Stimulated activated CD8-positive, alpha-beta memory T cell treated with anti-CD3 and anti-CD28 coated beads, Interleukin-12 subunit alpha, Interleukin-12 subunit beta, amount 100 ng/mL, for 24 hours (primary cell): ENCODE measurements around the gene C2CD4C.
"Not testable (repeated sequence)": the region's sequence is repeated elsewhere in the genome, so short reads cannot be mapped to it uniquely, and the experiment has no call there.

Experiments used
- DNase-seq: peaks from one replicate; pipeline ENCODE4 v3.0.0-alpha.2; 2020; ENCODE audit errors: extremely low read depth

The C2CD4C gene

DNA sequence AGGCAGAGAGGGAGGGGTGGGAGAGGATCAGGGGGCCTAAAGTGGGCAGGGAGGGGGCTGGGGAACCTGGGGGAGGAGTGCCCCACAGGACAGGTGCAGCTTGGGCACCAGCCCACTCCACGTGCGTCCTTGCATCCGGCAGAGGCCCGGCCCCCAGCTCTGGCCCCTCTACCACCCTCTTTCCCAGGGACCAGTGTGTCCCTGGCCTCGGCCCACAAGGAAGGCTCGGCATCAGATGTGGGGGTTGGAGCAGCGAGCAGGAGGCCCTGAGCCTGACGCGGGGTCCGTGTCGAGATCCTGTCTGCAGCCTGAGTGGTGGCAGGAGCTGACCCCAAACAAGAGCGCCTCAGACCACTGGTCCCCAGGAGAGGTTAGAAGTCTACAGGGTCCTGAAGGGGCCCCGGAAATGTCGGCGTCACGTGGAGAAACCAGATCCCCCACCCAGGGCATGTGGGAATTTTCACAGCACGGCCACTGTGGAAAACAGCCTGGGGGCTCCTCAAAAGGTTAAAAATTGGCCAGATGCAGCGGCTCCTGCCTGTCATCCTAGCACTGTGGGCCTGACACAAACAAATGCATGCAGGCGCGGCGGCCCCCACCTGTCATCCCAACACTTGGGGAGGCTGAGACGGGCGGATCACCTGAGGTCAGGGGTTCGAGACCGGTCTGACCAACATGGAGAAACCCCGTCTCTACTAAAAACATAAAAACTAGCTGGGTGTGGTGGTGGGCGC, 30.4 kb upstream of the C2CD4C start:
- DNase-seq: no peak

DNA sequence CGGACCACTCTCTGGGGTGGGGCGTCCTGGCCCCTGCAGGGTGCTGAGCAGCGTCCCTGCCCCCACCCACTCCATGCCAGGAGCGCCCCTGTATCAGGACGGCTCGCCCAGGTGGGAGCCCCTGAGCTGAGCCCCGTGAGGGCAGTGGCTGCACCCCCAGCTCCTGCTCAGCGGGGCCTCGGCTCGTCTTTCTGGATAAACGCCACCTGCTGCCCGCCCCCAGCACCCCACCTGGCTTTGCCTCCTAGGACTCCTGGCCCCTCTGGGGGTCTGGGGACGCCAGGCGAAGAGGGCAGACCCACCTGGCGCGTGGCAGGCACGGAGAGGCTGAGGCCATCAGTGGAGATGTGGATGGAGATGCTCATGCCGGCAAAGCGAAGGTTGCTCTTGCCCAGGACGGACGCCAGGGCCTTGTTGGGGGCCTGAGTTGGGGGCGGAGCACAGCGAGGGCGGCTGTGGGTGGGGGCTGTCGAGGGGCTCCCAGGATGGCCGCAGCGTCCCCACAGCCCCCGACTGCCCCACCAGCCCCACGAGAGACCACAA, 29.5 kb upstream of the C2CD4C start:
- no peak for DNase-seq

DNA sequence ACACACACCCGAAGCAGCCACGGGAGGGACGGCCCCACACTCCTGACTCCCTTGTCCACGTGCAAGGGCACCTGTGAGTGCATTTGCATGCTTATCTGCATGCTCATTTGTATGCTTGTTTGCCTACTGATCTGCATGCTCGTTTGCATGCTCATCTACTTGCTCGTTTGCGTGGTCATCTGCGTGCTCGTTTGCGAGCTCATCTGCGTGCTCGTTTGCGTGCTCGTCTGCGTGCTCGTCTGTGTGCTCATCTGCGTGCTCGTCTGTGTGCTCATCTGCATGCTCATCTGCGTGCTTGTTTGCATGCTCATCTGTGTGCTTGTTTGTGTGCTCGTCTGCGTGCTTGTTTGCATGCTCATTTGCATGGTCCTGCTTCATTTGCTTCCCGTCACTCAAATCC, 28.1 kb upstream of the C2CD4C start:
- DNase-seq: no peak

DNA sequence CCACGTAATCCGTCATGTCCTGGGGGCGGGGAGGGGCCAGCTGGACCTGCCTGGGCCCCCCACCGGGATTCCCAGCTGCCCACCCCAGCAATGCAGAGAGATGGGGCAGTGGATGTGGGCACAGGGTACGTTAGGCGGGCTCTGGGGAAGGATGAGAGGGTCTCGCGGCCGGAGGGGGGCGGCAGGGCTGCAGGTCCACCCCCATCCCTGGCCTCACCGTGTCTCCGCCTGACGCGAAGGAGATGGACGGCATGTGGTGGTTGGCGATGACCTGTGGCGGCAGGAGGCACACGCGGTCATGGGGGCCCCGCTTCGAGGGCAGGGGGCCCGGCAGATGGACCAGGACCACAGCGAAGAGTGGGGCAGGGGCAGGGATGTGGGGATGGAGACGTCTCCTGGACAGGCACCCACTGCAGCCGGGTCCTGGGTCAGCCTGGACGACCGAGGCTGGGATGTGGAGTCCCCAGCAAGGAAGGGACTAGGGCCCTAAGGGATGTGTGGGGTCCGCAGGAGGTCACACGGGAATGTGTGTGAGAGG, 27.5 kb upstream of the C2CD4C start:
- DNase-seq: no peak

DNA sequence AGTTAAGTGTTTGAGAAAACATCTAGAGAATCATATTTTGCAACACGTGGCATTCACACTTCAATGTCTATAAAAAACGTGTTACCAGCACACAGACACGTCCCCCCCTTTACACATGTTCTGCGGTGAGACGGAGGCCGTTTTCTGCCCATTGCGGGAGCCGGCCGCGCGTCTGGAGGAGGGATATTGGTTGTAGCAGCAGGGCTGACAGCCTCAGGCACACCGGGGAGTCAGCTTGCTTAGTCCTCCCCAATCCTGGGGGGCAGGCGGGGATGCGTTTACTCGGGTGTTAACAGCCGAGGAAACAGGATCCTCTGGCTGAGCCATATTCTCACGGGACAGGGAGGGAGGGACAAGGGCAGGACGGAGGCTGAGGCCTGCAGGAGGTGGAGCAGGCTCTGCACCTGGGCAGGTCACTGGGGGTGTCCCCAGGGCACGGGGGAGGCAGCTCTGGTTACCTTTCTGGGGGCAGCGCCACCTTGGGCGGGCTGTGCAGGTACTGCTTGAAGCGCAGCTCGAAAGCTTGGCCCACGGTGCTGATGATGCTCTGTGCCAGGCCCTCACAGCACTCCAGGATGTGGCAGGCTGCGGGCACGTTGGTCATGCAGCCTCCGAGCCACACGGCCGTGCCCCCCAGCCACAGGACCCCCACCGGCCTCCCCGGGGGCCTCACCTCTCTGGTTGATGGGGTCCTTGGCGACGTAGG, 26.9 kb upstream of the C2CD4C start:
- no peak for DNase-seq

DNA sequence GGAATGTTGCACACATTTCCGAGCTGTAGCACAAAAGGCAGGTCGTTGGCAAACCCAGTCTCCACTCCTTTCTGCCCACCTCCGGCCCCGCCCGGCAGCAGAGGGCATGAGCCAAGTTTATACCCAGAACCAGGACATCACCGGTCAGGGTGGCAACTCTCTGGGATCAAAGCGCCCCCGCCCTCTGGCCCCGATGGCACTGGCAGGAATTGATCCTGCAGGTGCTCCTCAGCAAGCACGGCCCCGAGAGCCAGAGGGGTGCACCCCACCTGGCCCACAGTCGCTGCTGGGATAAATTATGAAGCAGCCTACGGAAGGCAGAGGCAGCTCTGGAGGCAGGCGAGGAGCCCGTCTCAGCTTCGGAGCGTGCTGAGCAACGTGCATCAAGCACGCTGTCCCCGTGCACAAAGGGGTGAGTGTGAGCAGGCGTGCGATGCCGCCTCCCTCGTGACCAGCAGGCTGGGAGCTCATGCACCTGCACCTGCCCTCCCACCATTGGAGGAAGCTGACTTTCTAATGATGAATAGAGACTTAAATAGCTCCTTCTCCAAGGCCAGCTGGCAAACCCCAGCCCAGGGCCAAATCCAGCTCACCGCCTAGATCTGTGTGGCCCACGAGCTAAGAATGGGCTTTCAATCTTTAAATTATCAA, 26.2 kb upstream of the C2CD4C start:
- DNase-seq: no peak

DNA sequence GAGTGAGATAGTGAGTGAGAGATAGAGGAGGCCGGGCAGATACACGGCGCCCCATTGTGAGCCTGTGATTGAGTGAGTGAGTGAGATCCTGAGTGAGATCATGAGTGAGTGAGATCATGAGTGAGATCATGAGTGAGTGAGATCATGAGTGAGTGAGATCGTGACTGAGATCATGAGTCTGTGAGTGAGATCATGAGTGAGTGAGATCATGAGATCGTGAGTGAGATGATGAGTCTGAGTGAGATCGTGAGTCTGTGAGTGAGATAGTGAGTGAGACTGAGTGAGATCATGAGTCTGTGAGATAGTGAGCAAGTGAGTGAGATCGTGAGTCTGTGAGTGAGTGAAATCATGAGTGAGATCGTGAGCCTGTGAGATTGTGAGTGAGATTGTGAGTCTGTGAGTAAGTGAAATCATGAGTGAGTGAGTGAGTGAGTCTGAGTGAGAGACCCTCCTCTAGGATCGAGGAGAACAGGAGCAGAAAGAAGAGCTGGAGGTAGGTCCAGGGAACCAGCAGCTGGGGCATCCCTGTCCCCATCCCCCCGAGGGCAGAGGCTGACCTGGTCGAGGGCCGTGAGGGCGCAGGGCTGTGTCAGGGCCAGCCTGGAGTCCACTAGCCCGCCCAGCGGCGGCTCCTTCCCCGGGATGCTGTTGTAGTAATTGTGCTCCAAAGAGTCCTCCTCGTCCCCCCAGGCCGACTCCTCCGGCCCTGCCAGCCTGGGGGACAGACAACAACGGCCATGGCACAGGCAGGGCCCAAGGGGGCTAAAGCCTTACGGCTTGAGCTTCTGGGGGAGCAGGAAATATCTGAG, 25.4 kb upstream of the C2CD4C start:
- DNase-seq: no peak

DNA sequence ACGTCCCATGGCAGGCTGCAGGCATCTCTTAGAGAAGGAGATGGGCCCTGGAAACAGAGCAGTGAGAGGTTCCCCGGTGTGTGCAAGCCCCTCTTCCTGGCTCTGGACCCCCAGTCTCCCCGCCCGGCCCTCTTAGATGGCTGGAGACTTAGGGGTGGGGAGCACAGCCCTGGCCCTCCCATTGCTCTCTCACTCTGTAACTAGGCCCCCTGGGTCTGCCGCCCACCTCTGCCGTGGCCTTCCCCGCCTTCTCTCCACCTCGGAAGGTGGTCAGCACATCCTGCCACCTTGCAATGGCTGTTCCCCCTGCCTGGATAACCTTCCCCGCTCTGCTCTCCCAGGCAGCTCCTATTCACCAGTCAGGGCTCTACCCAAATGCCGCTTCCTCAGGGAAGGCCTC, 21.8 kb upstream of the C2CD4C start:
- no peak for DNase-seq

DNA sequence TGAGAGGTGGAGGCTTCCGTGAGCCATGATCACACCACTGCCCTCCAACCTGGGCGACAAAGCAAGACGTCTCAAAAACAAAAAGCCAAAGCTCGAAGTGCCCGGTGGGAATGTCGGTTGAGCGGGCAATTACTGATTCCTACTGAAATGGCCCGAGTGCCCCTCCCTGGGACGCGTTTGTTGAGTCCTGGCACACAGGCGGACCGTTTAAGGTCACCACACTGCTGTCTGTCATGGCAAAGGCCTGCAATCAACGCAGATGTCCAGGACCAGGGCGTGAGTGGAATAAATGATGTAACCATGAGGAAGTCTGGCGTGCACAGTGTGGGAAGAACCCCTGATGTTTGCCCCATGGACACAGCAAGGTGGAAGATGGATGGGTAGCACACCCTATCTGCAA, 19.2 kb upstream of the C2CD4C start:
- DNase-seq: no peak

DNA sequence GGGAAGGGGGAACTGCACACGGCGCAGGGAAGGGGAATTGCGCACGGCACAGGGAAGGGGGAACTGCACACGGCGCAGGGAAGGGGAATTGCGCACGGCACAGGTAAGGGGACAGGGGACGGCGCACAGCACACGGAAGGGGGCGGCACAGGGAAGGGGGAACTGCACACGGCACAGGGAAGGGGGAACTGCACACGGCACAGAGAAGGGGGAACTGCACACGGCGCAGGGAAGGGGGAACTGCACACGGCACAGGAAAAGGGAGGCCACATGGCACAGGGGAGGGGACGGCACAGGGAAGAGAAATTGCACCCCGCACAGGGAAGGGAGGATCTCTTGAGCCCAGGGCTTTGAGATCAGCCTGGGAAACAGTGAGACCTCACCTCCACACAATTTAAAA, 18.7 kb upstream of the C2CD4C start:
- DNase-seq: not testable (repeated sequence)

DNA sequence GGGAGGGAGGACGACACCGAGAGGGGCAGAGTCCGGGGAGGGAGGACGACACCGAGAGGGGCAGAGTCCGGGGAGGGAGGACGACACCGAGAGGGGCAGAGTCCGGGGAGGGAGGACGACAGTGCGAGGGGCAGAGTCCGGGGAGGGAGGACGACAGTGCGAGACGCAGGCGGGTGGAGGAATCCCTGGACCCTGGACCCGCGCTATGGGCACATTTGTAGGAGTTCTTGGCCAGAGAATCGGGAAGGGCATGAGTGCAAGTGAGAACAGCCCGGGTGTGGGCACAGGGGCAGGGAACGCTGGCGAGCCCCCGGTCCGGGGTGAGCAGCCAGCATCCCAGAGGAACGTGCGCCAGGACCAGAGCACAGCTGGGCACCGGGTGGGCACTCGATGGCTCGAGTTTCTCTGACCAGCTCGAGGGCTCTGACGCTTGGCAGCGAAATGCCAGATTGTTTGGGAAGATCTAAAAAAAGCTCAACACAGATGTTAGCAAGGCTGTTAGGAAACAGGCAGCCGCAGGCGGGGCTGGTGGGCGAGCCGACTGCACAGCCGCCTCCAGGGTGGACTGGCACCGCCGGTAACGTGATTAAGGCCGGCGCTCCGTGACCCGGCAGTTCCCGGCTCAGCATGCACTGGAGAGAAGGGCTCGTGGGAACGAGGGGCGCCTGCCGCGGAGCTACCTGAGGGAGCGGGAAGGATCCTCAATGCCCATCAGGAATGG, 17.9 kb upstream of the C2CD4C start:
- DNase-seq: no peak

DNA sequence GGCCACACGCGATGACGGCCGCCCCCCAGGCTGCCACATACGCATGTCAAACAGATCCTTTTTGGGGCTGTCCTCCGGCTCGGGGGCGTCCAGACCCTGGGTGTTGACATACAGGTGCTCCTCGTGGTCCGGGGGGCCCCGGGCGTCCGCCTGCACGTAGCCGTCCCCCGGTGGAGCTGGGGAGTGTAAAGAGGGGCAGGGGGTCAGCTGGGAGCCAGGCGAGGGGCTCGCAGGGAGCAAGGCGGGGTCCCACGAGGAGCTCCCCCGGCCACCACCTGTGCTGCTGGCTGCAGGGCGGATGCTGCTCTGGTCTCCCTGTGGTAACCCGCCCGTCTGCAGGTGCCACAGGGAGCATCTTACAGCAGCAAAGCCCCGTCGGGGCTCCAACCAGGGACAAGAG, 16.1 kb upstream of the C2CD4C start:
- DNase-seq: no peak

DNA sequence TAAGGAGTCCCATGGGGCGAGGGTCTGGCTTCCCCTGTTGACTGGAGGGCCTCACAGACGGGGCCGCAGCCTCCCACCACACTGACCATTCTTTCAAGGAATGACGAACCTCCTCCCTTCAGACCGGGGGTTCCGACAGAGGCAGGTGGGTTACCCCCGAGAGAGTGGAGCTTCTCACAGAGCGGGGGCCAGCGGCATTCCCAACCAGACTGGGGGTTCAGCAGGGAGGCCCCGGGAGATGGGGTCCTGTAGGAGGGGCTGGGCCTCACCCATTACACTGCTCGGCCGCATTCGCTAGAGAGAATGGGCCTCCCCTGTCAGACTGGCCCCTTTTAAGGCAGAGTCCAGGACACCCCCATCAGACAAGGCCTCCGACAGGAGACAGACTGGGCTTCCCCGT, 15.6 kb upstream of the C2CD4C start:
- DNase-seq: no peak

DNA sequence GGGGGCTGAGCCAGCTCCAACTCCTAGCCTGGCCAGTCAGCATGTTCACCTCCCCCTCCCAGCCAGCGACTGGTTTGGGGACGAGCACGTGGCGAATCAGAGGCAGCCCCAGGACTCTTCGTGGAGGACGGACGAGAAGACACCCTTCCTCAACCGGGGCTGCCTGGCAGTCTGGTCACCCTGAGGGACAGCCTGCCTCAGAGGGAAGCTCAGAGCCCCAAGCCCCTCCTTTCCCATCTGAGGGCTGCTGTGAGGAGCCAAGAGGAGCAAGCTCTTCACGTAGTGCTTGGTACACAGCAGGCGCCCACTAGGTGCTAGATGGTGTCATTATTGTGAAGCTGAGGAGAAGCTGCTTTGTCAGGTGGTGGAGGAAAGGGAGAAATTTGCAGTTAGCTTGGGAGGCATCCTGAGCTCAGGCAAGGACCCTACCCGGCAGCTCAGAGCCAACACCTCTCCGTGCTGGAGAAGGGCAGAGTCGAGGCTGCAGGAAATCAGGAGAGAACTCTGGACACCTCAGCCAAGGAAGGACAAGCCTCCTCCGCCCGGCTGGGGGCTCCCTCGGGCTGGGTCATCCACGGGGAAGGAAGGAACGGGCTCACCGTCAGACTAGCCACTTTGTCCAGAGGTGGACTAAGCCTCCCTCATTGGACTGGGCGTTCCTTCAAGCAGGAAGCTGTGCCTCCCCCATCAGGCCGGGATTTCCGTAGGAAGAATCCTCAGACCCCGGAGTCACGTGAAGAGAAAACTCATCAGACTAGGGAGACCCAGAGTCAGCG, 14.9 kb upstream of the C2CD4C start:
- no peak for DNase-seq

DNA sequence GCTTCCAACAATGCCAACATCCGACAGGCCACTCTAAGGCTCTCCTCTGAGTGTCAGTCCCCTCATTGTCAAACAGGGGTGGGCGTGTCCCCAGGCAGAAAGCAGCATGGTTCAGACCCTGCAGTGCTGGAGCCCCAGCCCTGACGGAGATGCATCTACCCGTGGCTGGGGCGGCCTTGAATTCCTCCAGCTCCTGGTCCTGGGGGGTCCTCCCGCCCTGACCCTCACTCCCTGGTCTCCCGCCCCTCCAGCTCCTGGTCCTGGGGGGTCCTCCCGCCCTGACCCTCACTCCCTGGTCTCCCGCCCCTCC, 13.9 kb upstream of the C2CD4C start:
- DNase-seq: not testable (repeated sequence)

DNA sequence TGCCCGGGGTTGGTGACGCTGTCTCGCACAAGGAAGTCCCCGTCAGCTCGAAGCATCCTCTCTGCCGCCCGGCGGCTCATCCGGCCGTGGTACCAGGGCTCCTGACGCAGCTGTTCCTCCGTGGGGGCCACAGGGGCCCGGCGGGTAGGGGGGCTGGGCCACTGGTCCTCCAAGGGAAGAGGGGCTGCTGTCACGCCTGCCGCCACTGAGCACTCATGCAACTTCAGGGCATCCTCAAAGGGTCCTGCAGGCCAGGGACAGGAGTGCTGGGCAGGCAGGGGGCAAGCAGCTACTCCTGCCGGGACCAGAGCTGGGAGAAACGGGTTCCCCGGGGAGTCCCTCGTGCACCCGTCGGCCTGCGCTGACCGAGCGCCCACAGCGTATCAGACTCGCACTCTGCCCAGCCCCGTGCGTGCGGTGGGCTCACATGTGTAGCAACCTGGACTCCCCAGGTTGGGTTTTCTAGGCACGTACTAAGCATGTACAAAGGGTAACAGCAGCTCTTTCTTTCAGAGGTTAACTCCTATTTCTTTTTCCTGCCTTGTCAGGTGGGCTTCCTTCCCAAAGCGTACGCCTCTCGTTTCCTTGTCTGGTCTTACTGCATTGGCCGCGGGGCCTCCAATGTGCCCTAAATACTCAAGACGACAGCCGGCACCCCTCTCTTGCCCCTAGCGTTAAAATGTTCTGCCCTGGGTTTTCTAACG, 13.4 kb upstream of the C2CD4C start:
- no peak for DNase-seq

DNA sequence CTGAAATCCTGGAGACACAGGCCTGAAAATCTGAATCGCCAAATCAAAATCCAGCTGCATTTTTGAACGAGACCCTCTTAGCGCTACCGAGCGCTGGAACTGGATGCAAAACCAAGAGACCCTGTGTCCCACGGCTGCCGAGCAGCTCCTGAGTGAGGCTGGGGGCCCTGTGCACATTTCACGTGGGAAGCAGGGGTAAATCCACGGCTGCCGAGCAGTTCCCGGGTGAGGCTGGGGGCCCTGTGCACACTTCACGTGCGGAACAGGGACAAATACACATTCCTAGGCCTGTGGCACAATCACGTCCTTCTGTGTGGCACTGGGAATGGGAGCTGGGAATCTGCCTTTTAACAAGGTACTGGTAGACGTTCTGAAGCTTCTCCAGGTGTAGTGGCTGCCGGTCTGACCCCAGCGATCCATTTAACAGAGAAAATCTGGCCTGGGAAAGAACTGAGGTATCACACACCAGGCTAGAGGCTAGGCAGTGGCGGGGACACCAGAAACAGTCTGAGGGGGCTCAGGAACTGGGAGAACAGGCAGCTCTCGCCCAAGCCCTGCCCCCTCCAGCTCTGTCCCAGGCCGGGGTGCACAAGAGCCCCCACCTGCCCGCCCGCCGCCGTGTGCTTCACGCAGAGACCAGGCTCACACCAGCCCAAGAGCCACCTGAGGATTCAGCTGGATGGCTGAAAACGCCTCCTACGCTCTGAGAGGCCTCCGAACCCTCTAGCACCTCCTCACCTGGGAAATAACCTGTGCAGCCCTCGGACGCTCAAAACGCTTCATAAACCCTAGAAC, 11.0 kb upstream of the C2CD4C start:
- DNase-seq: no peak

DNA sequence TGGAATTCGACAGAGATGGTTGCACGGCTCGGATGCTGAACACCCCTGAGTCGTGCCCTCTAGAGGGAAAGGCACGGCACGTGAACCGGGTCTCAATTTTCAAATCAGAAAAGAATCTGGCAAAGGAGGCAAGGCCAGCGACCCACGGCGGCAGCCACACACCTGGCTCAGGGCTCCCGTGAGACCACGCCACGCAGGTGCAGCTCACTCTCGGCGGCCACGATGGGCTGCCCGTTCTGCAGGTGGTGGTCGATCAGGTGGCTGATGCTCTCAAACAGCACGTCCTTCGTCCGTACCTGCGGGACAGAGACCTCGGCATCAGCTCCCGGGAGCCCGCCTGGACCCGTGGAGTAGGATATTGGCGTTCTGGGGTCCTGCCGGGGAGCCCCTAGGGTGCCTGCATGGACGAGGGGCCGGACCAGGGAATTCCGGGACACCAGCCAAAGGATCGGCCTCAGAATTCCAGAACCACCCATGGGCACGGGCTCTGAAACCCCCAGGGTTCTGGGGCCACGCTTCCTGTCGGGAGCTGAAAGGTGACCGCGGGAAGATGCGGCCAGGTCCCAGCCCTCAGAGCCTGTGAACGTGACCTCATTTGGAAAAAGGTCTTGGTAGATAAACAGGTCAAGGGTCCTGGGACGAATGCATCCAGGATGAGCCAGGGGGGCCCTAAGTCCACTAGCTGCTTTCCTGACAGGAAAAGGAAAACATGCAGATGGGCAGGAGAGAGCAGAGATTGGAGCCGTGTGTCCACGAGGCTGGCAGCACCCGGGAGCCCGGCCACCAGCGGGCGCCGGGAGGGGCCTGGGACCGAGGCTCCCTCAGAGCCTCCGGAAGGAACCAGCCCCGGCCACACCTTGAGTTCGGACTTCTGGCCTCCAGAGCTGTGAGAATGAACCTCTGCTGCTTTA, 10.1 kb upstream of the C2CD4C start:
- no peak for DNase-seq
